Sigmoid colon (tissue), 3 donors: Measurements from ENCODE around the gene ABCA13.

Experiments used
- CTCF ChIP-seq, 4 experiments: fragments of 450-650 bp in 3 of 4; fragments of 200-600 bp in 1 of 4; IDR thresholded peaks; one replicate each; pipeline ENCODE4 v1.5.1; 2016 to 2019; ENCODE audit warnings: antibody characterized with exemption in 4 of 4, mild to moderate bottlenecking in 3 of 4, moderate library complexity in 2 of 4
- POLR2A ChIP-seq, 2 donors: fragments of 450-650 bp; IDR thresholded peaks; one replicate each; pipeline ENCODE4 v1.6.1; 2016; ENCODE audit warnings: antibody characterized with exemption in 2 of 2, mild to moderate bottlenecking in 2 of 2, moderate library complexity in 2 of 2

- TF ChIP-seq CTCF (IDR thresholded peaks at IDR 0.05), result no peak
- TF ChIP-seq POLR2A (IDR thresholded peaks at IDR 0.05), result no peak
Measured at GRCh38 chr7:48621076-48621475, 449.8 kb downstream of the ABCA13 start.
